HG03565 (cell line): ENCODE results near the gene CYP4A22.
"Not testable (repeated sequence)": the region's sequence is repeated elsewhere in the genome, so short reads cannot be mapped to it uniquely, and the experiment has no call there.

ENCODE experiments used
- ATAC-seq: cut with Tn5 transposase; IDR thresholded peaks from one replicate; pipeline ENCODE4 v1.9.1; 2021; ENCODE audit warnings: mild to moderate bottlenecking, moderate library complexity; ENCODE audit not compliant: unreplicated experiment

Gene CYP4A22, protein sequence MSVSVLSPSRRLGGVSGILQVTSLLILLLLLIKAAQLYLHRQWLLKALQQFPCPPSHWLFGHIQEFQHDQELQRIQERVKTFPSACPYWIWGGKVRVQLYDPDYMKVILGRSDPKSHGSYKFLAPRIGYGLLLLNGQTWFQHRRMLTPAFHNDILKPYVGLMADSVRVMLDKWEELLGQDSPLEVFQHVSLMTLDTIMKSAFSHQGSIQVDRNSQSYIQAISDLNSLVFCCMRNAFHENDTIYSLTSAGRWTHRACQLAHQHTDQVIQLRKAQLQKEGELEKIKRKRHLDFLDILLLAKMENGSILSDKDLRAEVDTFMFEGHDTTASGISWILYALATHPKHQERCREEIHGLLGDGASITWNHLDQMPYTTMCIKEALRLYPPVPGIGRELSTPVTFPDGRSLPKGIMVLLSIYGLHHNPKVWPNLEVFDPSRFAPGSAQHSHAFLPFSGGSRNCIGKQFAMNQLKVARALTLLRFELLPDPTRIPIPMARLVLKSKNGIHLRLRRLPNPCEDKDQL

DNA sequence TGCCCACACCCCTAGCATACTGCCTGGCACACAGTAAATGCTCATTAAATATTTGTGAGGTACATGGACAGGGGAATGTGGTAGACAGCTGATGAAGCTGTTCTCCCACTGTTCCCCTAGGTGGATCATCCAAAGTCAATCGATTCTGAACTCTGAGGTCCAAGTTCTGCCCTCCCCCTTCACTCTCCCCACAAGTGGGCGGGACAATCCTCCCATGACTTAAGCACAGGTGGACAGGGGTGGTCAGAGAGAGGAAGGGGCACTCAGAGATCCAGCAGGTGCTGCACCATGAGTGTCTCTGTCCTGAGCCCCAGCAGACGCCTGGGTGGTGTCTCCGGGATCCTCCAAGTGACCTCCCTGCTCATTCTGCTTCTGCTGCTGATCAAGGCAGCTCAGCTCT lies at the start of gene CYP4A22:
Gene CYP4A22 (plus strand): TSS at position 244 of the 400 bp plus-strand sequence. CDS start 45 bp downstream, at position 289.
- no peak for ATAC-seq

DNA sequence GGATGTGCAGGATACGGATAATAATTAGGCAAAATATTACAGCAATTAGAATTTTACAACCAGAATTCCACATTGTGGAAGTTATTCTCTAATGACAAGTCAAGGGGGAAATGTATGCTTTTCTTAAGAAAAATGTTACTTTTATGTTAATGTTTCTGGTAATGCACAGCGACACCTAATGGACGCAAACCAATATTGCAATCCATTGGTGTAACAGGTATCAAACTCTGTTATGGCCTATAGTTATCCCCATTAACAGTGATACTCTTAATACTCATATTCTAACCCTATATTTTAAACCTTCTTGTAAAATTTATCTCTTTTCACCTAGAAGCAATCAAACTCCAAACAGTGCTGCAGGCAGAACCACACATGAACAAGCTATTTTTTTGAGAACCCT lies 47.9 kb upstream of the CYP4A22 start:
- not testable (repeated sequence) for ATAC-seq

DNA sequence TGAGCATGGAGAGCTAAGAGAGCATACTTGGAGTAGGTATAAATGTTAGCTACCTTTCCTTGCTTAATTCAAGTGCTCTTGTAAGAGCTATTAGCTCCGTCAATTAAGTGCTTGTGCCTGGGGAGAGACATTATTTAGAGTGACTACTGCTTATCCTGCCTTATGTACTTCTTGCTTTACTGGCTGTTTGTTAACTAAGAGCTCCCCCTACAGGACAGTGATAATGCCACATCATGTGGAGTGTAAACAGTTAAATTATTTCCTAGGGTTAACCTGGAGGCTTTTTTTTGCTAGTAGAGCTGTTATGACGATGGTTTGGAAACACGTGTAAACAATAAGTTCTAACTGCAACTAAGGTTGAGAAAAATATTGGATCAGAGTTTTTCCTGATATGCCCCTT lies 45.8 kb upstream of the CYP4A22 start:
- ATAC-seq: not testable (repeated sequence)

DNA sequence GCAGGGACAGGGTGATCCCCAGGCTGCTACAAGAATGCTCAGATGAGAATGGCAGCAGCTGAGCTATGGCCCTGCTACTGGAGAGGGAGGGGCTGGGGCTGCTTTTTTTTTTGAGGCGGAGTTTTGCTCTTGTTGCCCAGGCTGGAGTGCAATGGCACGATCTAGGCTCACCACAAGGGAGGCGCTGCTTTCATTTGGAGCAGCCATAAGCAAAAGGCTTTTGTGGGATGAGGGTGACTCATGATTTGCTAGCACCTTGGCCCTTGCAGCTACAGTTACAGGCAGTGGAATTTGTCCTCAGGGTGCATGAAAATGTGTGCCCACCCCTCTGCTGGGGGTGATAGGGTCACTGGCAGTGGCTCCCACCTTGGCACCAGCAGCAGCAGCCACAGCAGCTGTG lies 32.4 kb upstream of the CYP4A22 start:
- no peak for ATAC-seq

DNA sequence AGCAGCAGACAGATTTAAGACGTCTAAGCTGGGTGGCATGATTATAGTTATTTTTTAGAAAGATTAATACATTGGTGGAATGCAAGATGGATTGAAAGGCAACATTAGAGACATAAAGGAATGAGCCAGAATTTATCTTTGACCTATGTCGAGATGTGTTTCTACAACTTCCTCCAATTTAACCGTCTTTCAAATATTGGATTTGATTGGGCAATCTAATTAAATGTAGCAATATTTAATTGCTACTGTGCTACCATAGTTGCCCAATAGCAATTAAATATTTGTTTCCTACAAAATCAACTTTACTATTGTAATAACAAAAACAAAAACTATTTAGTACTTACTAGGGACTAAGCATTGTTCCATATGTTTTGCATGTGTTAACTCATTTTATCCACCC lies 30.4 kb upstream of the CYP4A22 start:
- no peak for ATAC-seq

DNA sequence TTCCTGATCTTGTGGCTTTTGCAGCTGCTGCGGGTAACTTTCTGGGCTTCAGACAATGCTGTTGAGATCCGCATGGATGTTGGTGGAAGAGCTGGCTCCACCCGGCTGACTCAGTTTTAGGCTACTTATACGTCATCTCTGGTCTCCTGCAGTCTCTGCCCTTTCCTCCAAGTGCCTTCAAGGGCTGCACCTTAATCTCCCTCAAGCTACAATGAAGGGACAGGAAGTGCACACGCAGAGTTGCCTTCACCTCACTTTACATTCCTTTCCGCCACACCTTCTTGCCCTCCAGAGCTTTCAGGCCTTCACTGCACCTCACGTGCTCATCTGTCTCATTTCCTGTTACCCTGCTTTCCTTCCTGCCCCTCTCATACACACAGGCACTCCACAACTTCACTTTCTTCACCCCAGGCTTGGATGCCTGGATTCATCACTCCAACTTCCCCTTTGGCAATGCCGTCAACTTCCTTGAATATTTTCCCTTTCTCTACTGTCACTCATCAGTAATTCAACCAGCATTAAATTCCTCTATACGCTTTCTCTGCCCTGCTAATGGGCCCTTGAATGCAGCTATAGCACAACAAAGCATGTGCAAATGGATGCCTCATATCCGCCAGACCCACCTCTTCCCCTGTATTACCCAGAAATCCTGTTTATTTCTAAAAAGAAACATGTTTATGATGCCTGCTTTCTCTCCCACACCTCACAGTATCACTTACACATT lies 29.2 kb upstream of the CYP4A22 start:
- not testable (repeated sequence) for ATAC-seq

DNA sequence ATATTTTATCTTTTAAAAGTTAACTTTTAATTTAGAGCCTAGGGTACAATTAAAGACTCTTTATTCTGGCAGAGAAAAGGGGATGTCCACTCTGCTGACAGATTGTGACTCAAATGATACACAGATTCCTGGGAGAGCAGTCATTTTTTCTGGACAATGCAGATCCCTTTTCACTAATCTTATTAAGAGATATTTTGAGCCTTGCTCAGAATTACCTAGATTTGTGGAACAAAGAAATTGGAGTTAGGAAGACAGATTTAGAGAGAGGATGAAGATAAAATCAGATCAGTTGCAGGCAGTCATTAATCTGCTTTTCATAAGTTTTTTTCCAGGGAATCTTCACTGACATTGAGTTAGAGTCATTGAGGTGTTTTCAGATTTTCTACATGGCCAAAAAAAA lies 27.8 kb upstream of the CYP4A22 start:
- ATAC-seq: not testable (repeated sequence)

DNA sequence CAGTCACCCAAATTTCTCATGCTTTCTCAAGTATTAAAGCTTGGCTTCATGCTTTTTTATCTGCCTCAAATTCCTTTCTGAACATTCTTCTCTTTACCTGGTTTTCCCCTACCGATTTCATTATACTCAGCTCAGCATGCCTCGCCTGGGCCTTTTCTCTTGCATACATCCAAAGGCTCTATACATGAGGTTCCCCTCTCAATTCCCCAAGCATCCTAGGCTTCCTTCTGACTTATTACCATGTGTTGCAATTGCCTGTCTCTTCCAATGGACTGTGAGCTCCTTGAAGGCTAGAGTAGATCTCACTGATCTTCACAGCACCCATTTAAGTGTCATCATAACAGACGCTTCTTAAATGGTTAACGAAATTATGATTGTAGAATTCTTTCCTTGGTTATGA lies 24.1 kb upstream of the CYP4A22 start:
- no peak for ATAC-seq

DNA sequence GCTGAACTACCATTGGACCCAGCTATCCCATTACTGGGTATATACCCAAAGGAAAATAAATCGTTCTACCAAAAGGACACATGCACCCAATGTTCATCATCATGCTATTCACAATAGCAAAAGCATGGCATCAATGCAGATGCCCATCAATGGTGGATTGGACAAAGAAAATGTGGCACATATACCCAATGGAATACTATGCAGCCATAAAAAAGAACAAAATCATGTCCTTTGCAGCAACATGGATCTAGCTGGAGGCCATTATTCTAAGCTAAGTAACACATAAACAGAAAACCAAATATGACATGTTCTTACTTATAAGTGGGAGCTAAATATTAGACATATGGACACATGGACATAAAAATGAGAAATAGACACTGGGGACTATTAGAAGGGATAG lies 16.2 kb upstream of the CYP4A22 start:
- not testable (repeated sequence) for ATAC-seq

DNA sequence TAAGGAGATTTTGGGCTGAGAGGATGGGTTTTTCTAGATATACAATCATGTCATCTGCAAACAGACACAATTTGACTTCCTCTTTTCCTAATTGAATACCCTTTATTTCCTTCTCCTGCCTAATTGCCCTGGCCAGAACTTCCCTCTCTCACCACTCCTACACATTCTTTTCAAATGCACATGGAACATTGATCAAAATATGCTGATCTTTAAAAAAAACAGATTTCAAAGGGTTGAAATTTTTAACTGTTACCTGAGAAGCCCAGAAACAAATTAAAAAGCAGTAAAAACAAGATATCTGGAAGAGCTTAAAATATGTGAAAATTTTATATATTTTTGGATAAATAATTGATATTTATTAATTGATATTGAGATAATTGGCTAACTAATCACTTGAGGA lies 12.4 kb upstream of the CYP4A22 start:
- ATAC-seq: not testable (repeated sequence)

DNA sequence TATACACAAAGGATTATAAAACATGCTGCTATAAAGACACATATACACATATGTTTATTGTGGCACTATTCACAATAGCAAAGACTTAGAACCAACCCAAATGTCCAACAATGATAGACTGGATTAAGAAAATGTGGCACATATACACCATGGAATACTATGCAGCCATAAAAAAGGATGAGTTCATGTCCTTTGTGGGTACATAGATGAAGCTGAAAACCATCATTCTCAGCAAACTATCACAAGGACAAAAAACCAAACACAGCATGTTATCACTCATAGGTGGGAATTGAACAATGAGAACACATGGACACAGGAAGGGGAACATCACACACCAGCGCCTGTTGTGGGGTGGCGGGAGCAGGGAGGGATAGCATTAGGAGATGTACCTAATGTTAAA lies 10.2 kb upstream of the CYP4A22 start:
- not testable (repeated sequence) for ATAC-seq

DNA sequence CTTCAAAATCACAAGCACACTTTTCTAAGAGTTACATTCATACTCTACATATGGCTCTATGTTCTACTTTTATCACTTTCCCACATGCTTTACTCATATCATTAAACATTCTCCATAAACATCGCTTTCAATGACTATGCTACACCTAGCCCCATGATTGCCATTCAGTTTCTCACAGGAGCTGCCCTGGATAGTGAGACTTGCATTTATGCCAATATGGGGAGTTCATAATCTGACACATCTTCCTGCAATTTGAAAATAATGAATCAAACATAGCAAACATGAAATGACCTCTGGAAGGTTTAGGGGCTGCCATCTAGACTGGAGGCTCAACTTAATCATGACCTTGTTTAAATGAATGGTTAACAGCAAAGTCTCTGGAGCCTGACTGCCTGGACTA lies 9.0 kb upstream of the CYP4A22 start:
- no peak for ATAC-seq

DNA sequence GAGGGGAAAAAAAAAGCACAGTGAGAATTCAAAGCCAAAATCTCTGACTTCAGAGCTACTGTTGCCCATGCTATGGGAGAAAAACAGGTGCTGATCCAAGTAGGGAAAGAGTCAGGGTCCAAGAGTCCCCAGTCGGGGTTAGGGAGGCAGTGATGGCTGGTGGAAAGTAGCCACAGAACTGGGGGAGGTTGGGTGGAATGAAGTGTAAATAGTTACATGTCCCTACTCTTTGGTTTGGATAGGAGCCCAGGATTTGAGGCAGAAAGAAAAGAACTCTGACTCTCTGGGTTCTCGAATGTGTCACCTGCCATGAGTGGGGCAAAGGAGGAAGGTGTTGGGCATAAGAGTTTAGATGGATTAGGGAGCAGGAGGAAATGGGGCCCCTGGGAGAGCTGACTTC lies 8.4 kb upstream of the CYP4A22 start:
- ATAC-seq: not testable (repeated sequence)

DNA sequence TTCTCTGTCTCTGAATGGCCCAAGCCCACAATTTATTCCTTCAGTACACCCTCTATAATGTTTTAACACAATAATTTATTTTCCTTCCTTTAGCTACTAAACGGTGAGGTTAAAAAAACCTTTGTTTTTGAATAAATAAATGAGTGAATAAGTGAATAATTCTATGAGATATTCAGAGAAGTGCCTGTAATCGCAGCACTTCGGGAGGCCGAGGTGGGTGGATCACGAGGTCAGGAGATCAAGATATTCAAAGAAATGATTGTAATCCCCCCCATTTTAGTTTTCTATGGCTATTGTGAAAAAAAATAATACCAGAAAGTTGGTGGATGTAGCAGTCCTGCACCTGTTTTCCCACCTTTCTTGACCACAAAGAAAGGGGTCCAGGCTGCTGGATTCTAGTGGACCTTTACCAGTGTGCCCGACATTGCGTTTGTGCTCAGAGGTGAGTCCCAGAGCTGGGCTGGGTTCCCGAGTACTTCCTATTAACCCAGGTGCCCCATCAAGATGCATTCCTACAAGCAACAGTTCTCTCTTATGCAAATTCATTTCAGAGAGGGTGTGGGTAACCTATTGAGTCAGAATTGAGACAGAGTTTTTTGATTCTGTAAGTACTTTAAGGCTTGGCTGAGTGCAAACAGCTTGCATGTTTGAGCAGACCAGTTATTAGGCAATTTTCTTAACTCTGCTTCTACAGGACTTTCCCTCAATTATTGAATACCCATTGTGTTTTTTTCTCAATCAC lies 7.6 kb upstream of the CYP4A22 start:
- not testable (repeated sequence) for ATAC-seq

DNA sequence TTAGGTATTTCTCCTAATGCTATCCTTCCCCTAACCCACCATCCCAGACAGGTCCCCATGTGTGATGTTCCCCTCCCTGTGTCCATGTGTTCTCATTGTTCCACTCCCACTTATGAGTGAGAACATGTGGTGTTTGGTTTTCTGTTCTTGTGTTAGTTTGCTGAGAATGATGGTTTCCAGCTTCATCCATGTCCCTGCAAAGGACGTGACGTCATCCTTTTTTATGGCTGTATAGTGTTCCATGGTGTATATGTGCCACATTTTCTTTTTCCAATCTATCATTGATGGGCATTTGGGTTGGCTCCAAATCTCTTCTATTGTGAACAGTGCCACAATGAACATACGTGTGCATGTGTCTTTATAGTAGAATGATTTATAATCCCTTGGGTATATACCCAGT lies 4.6 kb upstream of the CYP4A22 start:
- ATAC-seq: not testable (repeated sequence)

DNA sequence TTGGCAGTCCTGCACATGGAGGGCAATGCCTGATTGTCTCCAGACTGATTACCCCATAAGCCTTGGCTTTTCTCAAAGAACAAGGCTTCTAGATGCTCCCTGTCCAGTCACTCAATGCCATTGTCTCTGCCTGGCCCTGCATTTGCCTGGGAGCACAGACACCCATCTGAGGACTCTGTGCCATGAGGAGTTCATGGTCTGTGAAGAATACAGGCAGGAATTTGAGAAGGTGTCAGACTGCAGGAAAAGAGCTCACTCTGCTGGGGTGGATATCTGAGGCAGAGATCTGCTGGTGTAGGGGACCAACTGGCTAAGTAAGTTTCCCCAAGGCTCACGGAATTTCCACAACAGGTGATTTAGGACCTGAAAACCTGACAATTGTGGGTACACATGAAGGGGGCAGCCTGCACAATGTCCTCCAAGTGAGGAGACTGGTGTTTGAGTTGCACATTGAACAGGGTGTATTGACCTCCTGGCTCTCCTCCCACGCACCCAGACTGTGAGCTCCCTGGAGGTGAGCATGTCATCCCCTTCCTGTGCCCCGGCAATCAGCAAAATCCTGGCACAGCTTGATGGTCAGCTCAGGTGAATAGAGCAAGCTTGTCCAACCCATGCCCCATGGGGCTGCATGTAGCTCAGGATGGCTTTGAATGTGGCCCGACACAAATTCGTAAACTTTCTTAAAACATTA lies 829 bp downstream of the CYP4A22 start:
- ATAC-seq: no peak

DNA sequence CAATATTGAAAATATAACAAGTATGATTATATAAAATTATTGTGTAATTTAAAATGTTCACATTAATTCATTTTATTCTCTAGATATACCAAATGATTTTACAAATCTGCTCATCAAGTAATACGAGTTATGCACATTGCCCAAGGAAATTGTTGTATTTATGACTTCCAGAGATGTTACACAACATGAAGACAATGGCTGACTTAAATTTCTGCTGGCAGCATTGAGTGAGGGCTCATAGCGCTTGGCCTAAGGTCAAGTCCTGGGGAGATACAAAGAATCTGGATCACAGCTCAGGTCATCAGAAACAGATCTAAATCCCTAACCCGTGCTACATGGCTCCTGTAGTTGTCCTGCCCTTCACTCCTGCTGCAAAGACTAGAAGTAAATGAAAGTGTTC lies 3.1 kb downstream of the CYP4A22 start:
- ATAC-seq: not testable (repeated sequence)

DNA sequence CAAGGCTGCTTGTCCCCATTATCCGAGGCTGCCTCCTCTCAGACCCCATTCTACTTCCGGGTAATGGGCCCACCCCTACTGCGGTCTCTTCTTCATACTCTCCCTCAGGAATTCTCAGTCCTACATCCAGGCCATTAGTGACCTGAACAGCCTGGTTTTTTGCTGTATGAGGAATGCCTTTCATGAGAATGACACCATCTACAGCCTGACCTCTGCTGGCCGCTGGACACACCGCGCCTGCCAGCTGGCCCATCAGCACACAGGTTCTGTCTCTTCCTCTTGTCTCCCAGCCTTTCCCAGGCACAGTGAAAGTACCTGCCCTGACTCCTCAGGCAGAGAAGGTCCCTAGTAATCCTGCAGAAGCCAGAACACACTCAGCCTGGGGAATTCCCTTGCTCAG lies 6.4 kb downstream of the CYP4A22 start:
- not testable (repeated sequence) for ATAC-seq

DNA sequence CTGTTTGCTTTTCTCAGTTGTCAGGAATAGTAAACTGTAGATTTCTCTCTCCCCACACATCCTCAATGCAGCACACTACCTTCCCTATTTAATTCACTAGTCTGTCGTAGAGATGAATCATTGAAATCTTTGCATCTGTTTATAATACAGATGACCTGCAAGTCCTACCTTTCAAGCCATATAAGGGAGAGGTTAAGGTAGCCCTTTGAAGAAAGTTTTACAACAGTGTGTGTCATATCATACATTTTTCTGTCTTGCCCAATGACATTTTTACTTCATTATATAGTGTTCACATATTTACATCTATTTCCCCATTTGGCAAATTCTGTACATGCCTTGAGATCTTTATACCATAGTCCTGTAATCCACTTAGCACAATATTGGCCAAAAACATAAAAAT lies 9.3 kb downstream of the CYP4A22 start:
- not testable (repeated sequence) for ATAC-seq

DNA sequence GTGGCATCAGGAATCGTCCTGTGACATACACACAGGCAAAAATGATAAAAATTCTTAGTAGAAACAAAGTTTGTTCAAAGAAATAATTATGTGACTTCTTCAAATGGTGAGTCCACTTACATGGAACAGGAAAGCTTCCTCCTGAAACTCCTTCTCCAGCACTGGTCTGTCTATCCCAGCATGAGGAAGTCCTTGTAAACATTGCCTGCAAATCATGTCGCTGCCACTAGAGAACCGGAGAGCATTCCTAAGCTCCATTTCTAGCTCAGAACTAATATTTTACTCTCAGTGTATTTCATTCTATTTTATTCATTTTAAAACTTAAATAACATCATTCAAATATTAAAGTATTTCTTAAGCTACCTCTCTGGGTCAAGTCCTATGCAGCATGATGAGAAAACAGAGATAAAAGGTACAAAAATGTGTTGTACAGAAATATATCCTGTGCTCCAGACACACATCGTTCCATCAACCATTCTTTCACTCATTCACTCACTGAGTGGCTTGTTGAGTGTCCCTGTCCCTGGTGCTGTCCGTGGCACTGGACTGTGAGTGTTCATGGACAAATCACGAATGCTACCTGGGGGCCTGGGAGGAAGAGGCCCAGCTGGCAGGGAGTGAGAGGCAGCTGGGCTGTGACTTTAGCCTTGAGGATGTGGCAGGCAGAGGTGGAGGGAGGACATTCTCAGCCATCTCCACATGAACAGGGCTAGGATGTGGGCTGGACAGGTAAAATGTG lies 10.0 kb downstream of the CYP4A22 start:
- no peak for ATAC-seq
